DOHH2 (cell line): Measurements from ENCODE around the gene HMGXB3.

ENCODE experiments used
- EZH2phosphoT487 ChIP-seq: fragments of 200-600 bp; sonication (generic); IDR thresholded peaks from 2 replicates; pipeline ENCODE4 v1.6.1; 2017; ENCODE audit warnings: borderline replicate concordance, mild to moderate bottlenecking, antibody characterized with exemption, low read length, moderate library complexity, mixed read lengths
- TF ChIP-seq, protein P1 (sequence below): fragments of 200-600 bp; sonication (generic); IDR thresholded peaks from one replicate; pipeline ENCODE4 v1.5.1; 2014; ENCODE audit warnings: antibody characterized with exemption, mild to moderate bottlenecking, low read depth, low read length; ENCODE audit not compliant: poor library complexity, severe bottlenecking

DNA sequence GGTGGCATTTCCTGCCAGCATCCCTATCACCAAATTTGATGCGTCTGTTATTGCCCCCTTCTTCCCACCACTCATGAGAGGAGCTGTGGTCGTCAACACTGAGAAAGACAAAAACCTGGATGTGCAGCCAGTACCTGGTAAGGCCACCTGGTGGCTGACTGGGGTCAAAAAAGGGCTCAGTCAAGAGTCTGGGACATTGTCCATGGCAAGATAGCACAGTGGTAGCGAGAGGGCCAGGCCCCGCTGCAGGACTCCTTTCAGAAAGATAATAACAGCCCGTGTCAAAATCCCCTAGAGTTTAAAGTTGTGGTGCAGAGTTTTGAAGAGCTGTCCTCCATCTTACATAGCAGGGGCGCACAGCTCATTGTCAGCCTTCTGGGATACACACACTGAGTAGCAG is 45.0 kb downstream of the HMGXB3 start:
- TF ChIP-seq, protein P1, sequence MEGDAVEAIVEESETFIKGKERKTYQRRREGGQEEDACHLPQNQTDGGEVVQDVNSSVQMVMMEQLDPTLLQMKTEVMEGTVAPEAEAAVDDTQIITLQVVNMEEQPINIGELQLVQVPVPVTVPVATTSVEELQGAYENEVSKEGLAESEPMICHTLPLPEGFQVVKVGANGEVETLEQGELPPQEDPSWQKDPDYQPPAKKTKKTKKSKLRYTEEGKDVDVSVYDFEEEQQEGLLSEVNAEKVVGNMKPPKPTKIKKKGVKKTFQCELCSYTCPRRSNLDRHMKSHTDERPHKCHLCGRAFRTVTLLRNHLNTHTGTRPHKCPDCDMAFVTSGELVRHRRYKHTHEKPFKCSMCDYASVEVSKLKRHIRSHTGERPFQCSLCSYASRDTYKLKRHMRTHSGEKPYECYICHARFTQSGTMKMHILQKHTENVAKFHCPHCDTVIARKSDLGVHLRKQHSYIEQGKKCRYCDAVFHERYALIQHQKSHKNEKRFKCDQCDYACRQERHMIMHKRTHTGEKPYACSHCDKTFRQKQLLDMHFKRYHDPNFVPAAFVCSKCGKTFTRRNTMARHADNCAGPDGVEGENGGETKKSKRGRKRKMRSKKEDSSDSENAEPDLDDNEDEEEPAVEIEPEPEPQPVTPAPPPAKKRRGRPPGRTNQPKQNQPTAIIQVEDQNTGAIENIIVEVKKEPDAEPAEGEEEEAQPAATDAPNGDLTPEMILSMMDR = no peak
- TF ChIP-seq EZH2phosphoT487 = no peak
